HG03066 (cell line): Measurements from ENCODE around the gene TMEM266.

Experiments
- ATAC-seq: cut with Tn5 transposase; IDR thresholded peaks from one replicate; pipeline ENCODE4 v1.9.1; 2021; ENCODE audit warnings: low read depth; ENCODE audit not compliant: unreplicated experiment

TMEM266 gene

DNA sequence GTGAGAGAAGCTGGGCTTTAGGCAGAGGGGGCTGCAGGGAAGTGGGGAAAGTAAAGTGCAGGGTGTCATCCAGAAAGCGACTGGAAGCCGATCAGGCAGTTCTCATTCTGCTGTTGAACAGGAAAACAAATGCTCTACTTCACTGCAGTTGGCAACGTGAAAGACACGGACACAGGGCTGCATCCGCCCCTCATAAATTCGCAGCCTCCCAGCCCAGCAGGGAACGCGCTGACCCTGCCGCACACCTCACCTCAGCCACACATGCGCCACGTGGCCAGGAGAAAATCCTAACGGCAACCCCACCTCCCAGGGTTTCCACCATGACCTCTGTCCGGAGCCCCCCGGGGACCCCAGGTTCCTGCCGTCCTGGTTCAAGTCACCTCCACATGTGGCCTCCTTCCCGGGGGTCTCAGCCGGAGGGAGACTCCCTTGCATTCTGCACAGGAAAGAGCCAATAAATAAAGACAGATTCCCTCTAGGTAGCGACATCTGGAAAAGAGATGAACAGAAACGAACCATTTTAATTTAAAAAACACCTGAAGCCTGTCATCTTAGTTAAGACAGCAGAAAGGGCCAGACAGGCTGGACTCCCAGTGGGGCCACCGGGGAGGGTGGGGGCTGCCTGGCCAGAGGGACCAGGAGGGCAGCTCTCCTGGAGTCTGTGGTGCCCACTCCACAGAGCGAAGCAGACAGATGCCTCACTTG is 118.7 kb downstream of the TMEM266 start:
- ATAC-seq, result no peak

DNA sequence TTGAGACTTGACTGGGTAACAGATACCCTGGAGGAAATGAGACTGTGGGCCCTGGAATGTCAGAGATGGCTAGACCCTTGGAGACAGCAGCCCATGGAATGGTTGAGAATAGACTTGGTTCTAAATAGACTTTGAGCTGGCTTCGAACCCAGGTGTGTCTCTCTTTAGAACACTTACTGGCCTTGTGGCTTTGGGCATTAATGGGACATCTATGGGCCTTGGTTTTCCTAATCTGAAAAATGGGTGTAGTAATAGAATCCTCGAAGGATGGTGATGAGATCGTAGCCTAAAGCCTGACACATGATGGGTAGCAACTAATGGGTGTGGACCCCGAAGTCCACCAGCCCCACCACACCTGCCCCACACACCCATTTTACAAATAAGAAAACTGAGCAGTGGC is 119.2 kb downstream of the TMEM266 start:
- ATAC-seq, result no peak

DNA sequence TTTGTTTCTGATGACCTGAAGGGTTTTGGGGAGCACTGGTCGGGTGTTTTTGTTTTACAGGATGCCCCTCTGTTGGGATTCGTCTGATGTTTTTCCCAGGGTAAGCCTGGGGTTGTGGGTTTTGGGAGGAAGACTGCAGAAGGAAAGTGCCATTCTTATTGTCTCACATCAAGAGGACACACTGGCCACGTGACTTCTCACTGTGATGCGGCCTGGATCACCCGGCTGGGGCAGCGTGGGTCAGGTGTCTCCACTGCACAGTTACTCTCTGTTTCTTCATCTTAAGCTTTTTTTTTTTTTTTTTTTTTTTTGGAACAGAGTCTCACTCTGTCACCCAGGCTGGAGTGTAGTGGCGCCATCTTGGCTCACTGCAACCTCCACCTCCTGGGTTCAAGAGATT is 120.5 kb downstream of the TMEM266 start:
- ATAC-seq, result no peak

DNA sequence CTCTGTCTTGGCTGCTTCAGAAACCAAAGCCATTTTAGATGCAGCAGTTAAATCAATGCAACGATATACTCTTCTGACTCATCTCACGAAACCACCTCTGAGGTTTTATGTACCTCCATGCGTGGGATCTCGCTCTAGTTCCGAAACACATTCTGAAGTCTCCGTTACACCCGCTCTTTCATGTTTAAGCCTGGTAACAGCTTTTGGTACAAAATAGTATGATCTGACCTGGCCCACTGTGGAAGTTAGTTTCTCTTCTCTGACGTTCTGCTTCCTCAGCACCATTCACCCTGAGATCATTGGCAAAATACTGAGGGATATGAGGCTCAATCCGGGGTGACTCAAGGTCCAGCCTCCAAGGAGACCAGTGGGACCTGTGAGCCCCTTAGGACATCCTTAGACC is 121.9 kb downstream of the TMEM266 start:
- peak; percentile 78 for ATAC-seq

DNA sequence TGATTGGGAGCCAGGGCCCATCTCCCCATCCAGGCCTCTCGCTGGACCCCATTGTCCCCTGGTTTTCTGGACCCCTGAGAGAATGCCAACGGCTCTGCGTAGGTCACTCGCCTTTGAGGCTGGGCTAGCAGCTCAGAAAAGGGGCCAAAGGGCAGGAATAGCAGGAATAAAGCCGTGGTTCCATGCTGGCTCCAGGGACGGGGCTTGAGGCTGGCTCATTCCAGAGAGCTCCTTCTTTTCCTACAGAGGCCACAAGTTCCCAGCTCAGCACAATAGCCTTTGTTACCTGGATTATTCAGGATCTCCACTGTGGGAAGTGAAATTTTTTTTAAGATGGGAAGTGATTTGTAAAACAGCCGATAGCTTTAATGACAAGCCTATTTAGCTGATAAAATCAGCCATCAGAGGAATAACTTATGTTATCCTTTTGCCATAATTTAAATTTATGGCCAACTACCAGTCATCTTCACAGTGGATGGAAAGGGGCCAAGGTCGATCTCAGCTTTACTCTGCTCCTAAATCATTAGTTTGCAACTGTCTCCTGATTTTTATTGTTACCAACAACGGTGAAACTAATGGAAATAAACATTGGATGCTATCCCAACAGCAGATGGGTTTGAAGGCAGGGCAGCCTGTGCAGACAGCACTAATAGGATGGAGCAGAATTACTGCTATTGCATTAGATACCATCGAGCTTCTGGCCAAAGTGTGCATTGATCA is 124.3 kb downstream of the TMEM266 start:
- ATAC-seq, result no peak

DNA sequence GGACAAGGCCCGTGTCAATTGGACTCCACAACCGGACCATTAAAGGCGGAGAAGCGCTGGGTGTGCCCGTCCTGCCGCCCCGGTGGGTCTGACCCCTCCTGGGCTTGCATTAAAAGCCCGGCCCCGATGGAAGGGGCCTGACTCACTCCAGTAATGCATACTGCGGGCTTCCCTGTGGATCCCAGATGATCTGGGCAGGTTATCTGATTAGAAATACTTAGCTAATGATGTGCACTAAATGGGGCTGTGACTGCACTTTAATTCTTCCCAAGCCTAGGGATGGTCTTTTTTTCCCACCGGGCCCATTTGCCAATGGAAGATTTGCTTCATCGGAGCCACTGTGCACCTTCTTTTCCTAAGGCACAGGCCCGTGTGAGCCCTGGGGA is 124.9 kb downstream of the TMEM266 start:
- no peak for ATAC-seq

DNA sequence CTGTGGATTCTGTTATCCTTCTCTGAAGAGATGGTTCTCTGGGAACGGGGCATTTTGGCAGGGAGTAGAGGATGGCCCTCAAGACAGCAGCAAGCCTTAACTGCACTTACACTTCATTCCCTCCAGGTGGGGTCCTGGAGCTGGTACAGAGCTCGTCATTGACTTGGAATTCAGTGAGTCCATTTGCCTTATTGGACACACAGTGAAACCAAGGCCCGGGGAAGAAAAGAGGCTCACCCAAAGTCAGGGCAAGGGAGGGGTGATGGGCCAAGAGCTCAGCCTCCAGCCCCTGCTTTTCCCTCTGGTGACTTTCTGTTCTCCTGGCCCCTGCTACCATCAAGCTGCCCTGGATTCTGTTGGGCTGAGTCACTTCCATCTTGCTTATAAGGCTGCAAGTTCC is 125.9 kb downstream of the TMEM266 start:
- ATAC-seq, result no peak

DNA sequence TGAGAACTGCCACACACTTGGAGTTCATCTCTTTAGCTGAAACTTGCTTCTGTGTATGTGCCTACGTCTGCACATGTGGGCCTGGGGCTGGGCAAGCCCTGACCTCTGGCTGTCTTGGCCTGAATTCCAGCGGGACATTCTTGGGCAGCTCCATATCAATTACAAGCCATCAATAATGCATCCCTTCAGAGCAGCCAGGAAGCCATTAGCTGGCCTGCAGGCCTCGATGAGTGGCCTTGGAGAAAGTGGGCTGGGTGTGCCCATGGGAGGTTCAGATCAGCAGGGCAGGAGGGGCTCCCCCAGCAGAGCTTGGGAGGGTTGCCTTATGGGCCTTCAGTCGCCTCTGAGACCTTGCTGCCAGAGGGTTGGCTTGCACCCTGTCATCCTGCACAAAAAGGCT is 127.4 kb downstream of the TMEM266 start:
- no peak for ATAC-seq

DNA sequence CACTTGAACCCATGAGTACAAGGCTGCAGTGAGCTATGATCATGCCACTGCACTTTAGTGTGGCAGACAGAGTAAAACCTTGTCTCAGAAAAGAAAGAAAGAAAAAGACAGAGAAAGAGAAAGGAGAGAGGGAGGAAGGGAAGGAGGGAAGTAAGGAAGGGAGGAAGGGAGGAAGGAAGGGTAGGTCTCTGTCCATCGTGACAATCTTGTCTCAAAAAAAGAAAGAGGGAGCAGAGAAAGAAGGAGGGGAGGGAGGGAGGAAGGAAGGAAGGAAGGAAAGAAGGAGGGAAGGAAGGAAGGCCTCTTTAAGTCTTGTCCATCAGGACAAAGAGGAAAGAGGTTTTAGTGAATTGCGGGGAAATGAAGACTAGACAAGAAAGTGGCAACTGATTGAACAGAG is 129.3 kb downstream of the TMEM266 start:
- ATAC-seq, result no peak

DNA sequence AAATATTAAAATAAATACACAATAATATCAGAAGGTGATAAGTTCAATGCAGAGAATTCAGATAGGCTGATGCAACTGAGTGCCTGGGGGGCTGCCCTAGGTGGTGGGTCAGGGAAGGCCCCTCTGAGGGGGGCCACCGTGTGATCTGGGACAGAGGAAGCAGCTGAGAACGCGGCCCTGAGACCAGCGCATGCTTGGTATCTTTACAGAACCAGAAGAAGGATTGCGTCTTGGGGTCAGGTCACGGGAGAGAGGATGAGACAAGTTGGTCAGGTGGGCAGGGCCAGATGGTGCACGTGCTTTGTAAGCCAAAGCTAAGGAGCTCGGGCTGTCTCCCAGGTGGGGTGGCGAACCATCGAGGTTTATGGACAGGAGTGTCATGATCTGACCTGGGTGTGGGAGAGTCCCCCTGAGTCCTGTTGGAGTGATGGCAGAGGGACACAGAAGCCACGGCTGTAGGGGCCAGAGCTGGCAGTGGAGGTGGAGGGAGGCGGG is 130.3 kb downstream of the TMEM266 start:
- ATAC-seq, result no peak

DNA sequence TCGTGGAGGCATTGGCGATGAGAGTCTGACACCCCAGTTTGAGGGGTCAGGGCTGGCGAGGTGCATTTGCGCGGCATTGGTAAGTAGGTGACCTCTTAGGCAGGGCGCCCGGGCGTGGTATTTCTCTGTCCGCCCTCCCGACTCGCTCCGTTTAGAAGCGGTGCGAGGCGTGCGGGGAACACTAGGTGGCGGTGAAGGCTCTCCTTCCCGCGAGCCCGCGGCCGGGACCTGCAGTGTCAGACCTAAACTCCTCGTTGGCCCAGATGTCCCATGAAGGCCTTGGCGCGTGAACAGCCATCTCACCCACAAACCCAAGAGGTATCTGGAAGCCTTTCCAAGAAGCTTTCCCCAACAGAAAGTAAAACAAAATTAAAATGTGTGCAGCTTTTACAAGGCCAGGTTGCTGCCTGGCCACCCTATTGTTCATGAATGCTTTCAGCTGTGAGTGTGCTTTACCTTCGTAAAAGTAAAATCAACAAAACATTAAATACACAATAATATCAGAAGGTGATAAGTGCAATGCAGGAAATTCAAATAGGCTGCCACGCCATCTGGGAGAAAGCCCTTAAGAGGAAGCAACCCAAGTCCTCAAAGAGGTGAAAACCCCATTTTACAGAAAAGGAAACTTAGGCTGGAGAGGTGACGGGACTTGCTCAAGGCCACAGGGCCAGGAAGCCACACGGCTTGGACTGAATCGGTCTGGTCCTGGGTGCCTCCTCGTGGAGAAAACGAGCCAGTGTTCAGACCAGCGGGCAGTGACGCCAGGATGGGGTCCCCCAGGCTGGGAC is 131.2 kb downstream of the TMEM266 start:
- peak; percentile 77 for ATAC-seq

DNA sequence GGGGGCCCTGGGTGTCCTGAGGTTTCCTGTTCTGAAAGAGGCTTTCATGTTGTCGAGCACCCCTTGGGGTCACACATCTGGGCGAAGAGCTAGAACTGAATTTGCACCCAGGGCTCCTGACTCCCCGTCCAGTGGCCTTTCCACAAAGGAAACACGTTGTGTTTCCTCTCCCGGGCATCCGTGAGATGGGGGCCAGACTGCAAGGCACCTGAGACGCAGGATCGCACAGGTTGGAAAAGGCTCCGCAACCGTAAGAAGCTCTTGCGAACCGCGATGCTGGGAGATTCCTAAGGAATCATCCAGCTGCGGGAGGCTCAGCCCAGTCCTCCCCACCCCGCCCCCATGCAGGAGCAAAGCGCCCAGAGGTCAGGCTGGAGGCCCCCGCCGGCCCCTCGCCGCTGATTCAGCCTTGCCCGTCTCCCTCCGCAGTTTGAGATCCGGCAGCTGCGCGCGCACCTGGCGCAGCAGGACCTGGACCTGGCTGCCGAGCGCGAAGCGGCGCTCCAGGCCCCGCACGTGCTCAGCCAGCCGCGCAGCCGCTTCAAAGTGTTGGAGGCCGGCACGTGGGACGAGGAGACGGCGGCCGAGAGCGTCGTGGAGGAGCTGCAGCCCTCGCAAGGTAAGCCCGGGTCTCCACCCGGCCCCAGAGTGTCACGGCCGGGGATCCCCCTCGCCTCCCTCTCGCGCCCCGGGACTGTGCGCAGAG is 131.9 kb downstream of the TMEM266 start:
- ATAC-seq, result no peak

DNA sequence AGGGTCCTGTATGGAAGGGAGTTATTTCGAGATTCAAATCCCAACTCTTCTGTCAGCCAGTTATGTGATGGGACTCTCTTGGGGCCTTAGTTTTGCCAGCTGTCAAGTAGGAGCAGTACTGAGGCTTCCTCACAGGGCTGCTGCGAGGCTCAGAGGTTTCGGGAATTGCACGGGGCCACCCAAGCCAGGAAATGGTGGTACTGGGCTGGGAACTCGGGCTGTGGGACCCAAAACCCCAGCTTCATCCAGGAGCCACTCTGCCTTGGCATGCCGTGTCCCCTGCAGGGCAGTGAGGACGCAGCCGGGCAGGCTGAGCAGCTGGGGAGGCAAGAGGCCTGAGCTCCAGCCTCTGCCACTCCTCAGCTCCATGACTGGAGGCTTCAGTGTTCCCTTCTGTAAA is 132.9 kb downstream of the TMEM266 start:
- no peak for ATAC-seq

DNA sequence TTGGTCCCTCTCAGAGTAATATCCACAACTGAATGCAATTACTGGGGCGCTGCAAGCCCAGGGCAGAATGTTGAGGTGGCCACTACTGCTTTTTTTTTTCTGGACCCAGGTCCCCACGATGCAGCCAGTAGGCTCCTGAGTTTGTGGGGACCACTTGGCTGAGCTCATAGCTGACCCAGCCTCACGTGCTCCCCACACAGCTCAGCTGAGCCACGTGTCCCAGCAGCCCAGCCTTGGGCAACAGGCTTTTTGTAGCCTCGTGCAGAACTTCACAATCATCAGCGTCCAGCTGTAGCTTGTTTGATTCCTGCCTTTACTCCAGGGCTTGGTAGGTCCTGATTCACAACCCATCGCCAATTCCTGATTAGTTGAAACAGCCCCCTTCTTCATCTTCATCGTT is 134.1 kb downstream of the TMEM266 start:
- ATAC-seq, result no peak

DNA sequence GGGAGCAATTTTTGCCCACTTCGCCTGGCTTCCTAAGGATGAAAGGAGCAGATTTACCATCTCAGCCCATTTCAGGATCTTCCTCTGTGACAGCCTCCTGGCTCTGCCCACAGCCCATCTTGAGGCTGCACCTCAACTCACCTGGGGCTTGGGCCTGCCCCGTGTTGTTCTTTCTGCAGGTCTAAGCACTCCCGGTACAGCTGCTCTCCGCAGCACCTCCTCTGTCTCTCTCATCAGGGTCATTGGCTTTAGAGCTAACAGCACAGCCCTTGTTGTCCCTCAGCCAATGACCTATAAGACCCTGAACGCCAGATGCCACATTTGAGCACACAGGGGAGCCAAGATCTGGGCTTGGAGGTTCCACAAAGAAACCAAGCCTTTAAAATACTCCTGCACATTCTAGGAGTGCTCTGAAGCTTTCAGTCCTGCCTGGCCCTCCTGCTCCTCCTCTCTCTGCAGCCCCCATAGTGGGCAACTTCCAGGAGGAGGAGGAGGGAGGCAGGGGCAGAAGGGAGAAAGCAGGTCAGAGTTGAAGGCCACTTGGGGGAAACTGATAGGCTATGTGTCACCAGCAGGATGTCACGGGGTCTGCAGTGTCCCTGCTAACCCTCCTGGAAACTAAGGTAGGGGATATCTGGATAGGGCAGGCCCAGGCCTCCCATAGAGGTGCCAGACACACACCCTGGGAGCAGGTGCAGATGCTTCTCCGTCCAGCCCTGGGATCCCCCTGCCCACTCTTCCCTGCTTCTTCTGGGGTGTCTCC is 135.9 kb downstream of the TMEM266 start:
- ATAC-seq, result no peak

DNA sequence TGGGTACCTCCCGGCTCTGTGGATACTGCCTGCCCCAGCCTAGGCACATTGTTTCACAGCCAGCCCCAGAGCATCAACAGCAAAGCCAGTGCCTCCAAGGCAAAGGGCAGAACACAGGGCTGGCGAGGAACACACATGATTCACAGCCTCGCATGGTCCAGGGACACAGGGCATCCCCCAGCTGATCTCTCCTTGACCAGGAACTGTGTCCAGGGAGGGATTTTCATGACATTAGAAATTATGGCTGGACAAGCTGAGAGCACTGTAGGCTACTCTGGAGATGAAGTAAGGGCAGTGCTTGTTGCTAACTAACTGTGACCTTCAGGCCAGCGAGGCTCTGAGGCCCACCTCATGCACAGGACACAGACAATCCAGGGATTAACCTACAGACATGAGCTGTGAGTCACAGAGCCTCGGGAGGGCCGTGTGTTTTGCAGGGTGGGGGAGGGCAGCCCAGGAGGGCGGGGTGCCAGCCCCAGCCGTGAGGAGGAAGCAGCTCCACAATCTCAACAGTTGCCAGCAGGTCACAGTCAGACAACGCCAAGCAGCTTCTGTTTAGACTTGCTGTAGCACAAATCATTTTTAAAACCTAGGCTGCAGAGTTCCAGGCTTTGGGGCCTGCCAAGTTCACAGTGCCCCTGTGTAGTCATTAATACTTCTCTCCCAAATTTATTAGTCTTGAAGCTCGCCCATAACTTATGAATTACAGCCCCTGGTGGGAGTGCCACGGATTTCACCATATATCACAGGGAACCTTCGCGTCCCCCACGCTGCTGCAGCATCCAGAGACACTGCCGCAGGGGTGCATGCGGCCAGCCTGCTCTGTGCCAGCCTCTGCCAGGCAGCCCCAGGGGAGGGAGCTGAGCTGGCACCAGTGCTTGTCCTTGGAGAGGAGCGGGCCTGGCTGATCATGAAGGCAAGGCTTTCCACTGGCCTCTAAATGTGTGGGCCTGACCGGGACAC is 136.8 kb downstream of the TMEM266 start:
- ATAC-seq, result no peak

DNA sequence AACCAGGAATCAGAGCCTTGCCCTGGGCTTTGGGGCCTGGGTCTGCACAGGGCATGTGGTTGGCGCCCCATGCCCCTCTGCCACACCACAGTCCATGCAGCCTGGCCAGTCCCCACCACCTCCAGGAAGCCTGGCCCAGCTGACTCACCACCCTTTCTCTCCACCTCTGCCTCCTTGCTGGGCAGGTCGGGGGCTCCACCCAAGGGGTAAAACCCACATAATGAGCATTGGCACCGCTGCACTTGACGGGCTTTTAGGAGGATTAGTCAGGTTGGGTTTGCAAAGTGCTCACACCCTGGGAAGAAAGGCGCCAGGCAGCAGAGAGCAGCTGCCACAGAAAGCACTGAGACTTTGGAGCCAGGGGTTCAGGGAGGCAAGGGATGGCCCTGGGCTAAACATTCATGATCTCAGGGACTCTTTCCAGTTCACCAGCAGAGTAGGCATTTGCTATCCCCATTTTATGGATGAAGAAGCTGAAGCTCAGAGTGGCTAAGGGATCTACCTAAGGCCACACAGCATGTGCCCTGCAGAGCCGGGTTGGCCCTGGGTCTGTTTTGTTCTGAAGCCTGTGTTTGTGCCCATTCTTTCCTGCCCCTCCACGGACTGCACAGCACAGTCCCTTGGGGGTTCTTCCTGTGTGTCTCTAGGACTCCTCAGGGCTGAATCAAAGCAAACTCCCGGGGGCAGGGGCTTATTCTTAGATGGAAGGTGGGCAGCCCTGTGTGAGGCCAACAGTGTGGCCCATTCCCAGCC is 138.1 kb downstream of the TMEM266 start:
- no peak for ATAC-seq

DNA sequence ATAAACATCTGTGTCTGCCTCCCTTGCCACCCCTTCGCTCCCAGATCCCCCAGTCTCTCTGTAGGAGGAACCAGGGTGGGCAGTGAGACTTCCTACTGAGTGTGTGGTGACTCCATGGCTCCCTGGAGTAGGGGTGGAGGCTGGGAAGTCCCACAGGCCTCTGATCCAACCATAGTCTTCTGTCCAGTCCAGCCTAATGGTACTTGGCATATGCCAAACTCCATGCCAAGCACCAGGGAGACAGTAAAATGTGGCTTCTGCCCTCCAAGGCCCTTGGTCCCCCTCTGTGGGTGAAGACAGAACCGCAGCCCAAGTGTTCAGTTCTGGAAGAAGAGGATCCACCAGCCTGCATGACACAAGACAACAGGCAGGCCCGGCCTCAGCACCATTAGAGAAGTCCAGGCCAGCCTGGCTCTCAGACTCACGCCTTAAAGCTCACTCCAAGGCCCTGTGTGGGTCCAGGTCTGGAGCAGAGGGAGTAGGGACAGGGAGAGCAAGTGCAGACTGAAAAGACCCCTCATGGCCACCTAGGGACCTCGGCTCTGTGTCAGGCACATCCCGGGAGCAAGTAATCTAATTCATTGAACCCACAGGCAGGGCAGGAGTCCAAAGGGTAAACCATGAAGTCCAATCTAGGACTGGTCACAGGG is 138.8 kb downstream of the TMEM266 start:
- ATAC-seq, result no peak
